HEK293T (cell line): Measurements from ENCODE around the gene TEN1.

ENCODE experiments used
- ELF4 ChIP-seq: fragments of 450-650 bp; IDR thresholded peaks from 2 replicates; pipeline ENCODE4 v1.6.1; 2017; ENCODE audit warnings: antibody characterized with exemption
- FOXK2 ChIP-seq: fragments of 450-650 bp; IDR thresholded peaks from 2 replicates; pipeline ENCODE4 v1.6.1; 2016; ENCODE audit warnings: mild to moderate bottlenecking
- FOXM1 ChIP-seq: fragments of 450-650 bp; IDR thresholded peaks from 2 replicates; pipeline ENCODE4 v1.6.1; 2017; ENCODE audit warnings: mild to moderate bottlenecking, borderline replicate concordance
- NFRKB ChIP-seq: fragments of 450-650 bp; IDR thresholded peaks from 2 replicates; pipeline ENCODE4 v1.6.1; 2016; ENCODE audit warnings: mild to moderate bottlenecking, moderate library complexity
- SP1 ChIP-seq: fragments of 450-650 bp; IDR thresholded peaks from 2 replicates; pipeline ENCODE4 v1.6.1; 2017

- TF ChIP-seq ELF4 (no peak), FOXM1 (no peak), SP1 (no peak), NFRKB (no peak), FOXK2 (no peak)
These were observed 35.9 kb downstream of the TEN1 start for GRCh38 chr17:76014925-76015261.
